Upper lobe of left lung (tissue), 6 donors: Measurements from ENCODE around the gene CAMK1D. TPM values are rescaled to one million over a fixed set of nuclear protein-coding genes. Genes with fewer than 3 reads are reported as not detected.

Source experiments
- ATAC-seq, 2 donors: fragments of 200-7000 bp; cut with Tn5 transposase; one replicate each; pipeline ENCODE4 v1.9.1; 2022; ENCODE audit warnings: mild to moderate bottlenecking in 2 of 2, moderate library complexity in 2 of 2; ENCODE audit not compliant: low FRiP score in 2 of 2
- DNase-seq, 2 donors: peaks; one replicate each; pipeline ENCODE4 v3.0.0-alpha.2; 2019 to 2020
- H3K27ac ChIP-seq, 4 donors: fragments of 200-600 bp; sonication (generic); one replicate each; pipeline ENCODE4 v1.5.1; 2016 to 2019
- H3K27me3 ChIP-seq, 4 donors: fragments of 200-600 bp; sonication (generic); one replicate each; pipeline ENCODE4 v1.5.1; 2017 to 2019
- H3K36me3 ChIP-seq, 4 donors: fragments of 200-600 bp; sonication (generic); one replicate each; pipeline ENCODE4 v1.5.1; 2016 to 2019
- H3K4me1 ChIP-seq, 4 donors: fragments of 200-600 bp; sonication (generic); one replicate each; pipeline ENCODE4 v1.5.1; 2018 to 2019
- H3K4me3 ChIP-seq, 4 donors: fragments of 200-600 bp; sonication (generic); one replicate each; pipeline ENCODE4 v1.5.1; 2017 to 2019; ENCODE audit warnings: mild to moderate bottlenecking in 2 of 4, moderate library complexity in 1 of 4
- H3K9me3 ChIP-seq, 4 donors: fragments of 200-600 bp; sonication (generic); one replicate each; pipeline ENCODE4 v1.5.1; 2018 to 2019
- EP300 ChIP-seq, 4 donors: sonication (generic); formaldehyde crosslinking; IDR thresholded peaks; one replicate each; pipeline ENCODE4 v1.5.1; 2017; ENCODE audit warnings: antibody characterized with exemption in 4 of 4, control low read depth in 2 of 4
- POLR2A ChIP-seq, 4 donors: fragments of 450-650 bp; IDR thresholded peaks; one replicate each; pipeline ENCODE4 v1.5.1; 2016 to 2017; ENCODE audit warnings: antibody characterized with exemption in 4 of 4, mild to moderate bottlenecking in 2 of 4
- POLR2AphosphoS5 ChIP-seq, 2 donors: sonication (generic); formaldehyde crosslinking; IDR thresholded peaks; one replicate each; pipeline ENCODE4 v1.5.1; 2017; ENCODE audit warnings: antibody characterized with exemption in 2 of 2
- WGBS, 2 donors: methylation state at CpG; one replicate each; pipeline ENCODE4 v1.1.5; 2017 to 2018; 5-methylcytosine and 5-hydroxymethylcytosine counted together
- total RNA-seq, 6 donors: library from RNA; depleted of rRNA in 4 of 6; stranded (reverse); fragments of >200 nt in 4 of 6; gene quantifications; one replicate each; pipeline versions ENCODE4 v1.1.0 to v1.2.1, GENCODE V29; 2016 to 2021
- TF ChIP-seq, protein P1 (sequence below), 6 experiments: fragments of 450-650 bp in 4 of 6; fragments of 200-600 bp in 2 of 6; sonication (generic) in 2 of 6; IDR thresholded peaks; one replicate each; pipeline ENCODE4 v1.5.1; 2016 to 2019; ENCODE audit warnings: antibody characterized with exemption in 6 of 6
- donor health status: DM: no; HTN: no; CAD: no; lungs with moderate emphysema.
- donor health status: DM: no; HTN: yes; CAD: no; lungs with severe emphysema.

CAMK1D gene
- total RNA-seq, 6 donors from 2014 or later = 6.2 to 29.2 (median 19.0) TPM

DNA sequence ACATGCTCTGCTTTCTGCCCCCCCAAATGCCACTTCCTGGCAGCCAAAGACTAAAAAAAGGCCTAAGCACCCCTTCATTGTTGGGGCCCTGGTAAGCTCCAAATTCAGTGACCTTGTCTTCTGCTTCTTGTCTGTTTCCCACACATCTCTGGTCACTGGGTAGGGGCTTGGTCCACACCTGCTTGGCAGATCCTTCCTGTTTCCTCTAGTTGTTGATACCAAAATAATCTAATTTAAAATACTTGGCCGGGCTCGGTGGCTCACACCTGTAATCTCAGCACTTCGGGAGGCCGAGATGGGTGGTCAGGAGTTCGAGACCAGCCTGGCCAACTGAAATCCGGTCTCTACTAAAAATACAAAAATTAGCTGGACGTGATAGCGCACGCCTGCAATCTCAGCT lies 130.6 kb downstream of the CAMK1D start:
- no peaks in the 10 kb centered on the region for H3K27me3 ChIP-seq
- no peak overlapping the region for H3K4me3 ChIP-seq
- ATAC-seq (no peak), DNase-seq (no peak)
- H3K36me3 ChIP-seq = no peaks in the 10 kb centered on the region
- H3K27ac ChIP-seq = no peak overlapping the region
- WGBS, 2 donors = 82 to 87% methylated on average over 9 of the region's 9 CpGs
- H3K9me3 ChIP-seq = no peaks in the 10 kb centered on the region
- peaks cover 0 to 10% (median 0%) of the 10 kb centered on the region in 4 donors for H3K4me1 ChIP-seq
- TF ChIP-seq POLR2A (IDR thresholded peaks at IDR 0.05) (no peak), EP300 (IDR thresholded peaks at IDR 0.05) (no peak), POLR2AphosphoS5 (IDR thresholded peaks at IDR 0.05) (no peak)
- TF ChIP-seq, protein P1, sequence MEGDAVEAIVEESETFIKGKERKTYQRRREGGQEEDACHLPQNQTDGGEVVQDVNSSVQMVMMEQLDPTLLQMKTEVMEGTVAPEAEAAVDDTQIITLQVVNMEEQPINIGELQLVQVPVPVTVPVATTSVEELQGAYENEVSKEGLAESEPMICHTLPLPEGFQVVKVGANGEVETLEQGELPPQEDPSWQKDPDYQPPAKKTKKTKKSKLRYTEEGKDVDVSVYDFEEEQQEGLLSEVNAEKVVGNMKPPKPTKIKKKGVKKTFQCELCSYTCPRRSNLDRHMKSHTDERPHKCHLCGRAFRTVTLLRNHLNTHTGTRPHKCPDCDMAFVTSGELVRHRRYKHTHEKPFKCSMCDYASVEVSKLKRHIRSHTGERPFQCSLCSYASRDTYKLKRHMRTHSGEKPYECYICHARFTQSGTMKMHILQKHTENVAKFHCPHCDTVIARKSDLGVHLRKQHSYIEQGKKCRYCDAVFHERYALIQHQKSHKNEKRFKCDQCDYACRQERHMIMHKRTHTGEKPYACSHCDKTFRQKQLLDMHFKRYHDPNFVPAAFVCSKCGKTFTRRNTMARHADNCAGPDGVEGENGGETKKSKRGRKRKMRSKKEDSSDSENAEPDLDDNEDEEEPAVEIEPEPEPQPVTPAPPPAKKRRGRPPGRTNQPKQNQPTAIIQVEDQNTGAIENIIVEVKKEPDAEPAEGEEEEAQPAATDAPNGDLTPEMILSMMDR (IDR thresholded peaks at IDR 0.05) = no peak

DNA sequence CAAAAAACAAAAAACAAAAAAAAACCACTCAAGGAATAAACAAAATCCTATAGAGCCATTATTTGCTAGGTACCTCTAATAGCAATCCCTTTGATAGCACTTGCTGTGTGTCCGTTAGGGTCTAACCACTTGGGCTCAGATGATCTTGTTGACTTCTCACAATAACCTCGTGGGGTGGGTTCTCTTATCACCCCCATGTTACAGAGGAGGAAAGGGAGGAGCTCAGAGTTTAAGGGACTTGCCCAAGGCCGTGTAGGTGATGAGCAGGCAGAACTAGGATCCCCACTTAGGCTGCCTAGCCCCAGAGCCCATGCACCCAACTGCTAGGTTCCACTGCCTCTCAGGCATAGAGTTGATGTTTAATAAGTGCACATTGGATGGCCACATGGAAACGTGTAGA lies 131.1 kb downstream of the CAMK1D start:
- TF ChIP-seq EP300 (IDR thresholded peaks at IDR 0.05) (no peak), POLR2A (IDR thresholded peaks at IDR 0.05) (no peak), POLR2AphosphoS5 (IDR thresholded peaks at IDR 0.05) (no peak)
- TF ChIP-seq, protein P1 (IDR thresholded peaks at IDR 0.05) = no peak
- DNase-seq (no peak), ATAC-seq (no peak)
- no peaks in the 10 kb centered on the region for H3K27me3 ChIP-seq
- peaks cover 0 to 15% (median 1%) of the 10 kb centered on the region in 4 donors for H3K4me1 ChIP-seq
- no peak overlapping the region for H3K4me3 ChIP-seq
- H3K36me3 ChIP-seq = no peaks in the 10 kb centered on the region
- WGBS, 2 donors = 83 to 88% methylated on average over 4 of the region's 4 CpGs
- no peak overlapping the region for H3K27ac ChIP-seq
- no peaks in the 10 kb centered on the region for H3K9me3 ChIP-seq

DNA sequence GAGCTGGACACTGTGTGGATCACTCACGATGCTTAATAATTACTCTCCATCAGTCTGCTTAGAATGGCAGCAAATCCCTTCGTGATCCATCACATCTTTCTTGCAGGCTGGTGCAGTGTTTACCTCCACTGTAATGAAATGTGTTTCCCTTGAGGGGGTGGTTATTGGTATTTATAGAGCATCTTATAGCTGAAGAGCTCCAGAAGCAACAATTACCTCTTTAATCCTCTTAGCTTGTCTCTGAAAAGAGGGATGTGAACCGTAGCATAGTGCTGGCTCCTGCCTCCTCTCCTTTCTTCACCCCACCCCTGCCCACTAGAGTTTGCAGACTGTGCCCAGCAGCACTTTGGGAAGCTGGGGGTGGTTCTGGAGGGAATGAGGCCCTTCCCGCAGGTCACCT lies 132.6 kb downstream of the CAMK1D start:
- 70 to 72% methylated on average over 4 of the region's 4 CpGs for WGBS, 2 donors
- no peak overlapping the region for H3K27ac ChIP-seq
- no peak for DNase-seq
- H3K4me3 ChIP-seq = no peak overlapping the region
- no peaks in the 10 kb centered on the region for H3K36me3 ChIP-seq
- no peak for ATAC-seq
- peaks cover 0 to 16% (median 2%) of the 10 kb centered on the region in 4 donors for H3K4me1 ChIP-seq
- no peak for TF ChIP-seq POLR2AphosphoS5 (IDR thresholded peaks at IDR 0.05)
- TF ChIP-seq EP300 (IDR thresholded peaks at IDR 0.05) = no peak
- no peak for TF ChIP-seq POLR2A (IDR thresholded peaks at IDR 0.05)
- TF ChIP-seq, protein P1 (IDR thresholded peaks at IDR 0.05) = no peak
- no peaks in the 10 kb centered on the region for H3K27me3 ChIP-seq
- H3K9me3 ChIP-seq = no peaks in the 10 kb centered on the region

DNA sequence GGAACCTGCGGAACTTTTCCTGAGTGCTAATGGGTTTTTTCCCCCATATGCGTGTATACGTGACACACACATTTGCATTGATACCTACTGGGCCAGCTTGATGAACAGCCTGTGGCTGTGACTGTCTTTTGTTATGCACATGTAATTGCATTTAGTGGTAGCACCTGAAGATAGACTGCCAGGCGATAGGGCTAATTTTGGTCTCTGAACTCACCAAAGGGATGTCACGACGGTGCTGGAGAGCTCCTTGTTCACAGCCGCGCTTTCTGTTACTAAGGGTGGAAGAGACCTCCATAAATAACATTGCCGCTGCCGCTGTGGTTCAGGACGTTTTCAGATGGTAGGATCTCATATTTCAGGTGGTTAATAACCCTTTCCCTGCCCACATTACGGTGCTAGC lies 133.2 kb downstream of the CAMK1D start:
- Histone ChIP-seq H3K4me3 (no peak overlapping the region), H3K9me3 (no peaks in the 10 kb centered on the region), H3K36me3 (no peaks in the 10 kb centered on the region), H3K27me3 (no peaks in the 10 kb centered on the region), H3K4me1 (peaks cover 0 to 16% (median 2%) of the 10 kb centered on the region in 4 donors), H3K27ac (no peak overlapping the region)
- ATAC-seq (no peak), DNase-seq (no peak)
- TF ChIP-seq POLR2AphosphoS5 (IDR thresholded peaks at IDR 0.05) (no peak), POLR2A (IDR thresholded peaks at IDR 0.05) (no peak), EP300 (IDR thresholded peaks at IDR 0.05) (no peak)
- TF ChIP-seq, protein P1 (IDR thresholded peaks at IDR 0.05) = no peak
- 62% methylated on average over 12 of the region's 12 CpGs for WGBS, 2 donors
